ENCODE results near the gene PNPLA6. TPM values are rescaled to one million over a fixed set of nuclear protein-coding genes. Genes with fewer than 3 reads are reported as not detected.

PNPLA6 gene
- total and polyA plus RNA-seq, 9 of the 15 experiments (the other 6 are each of a cell fraction or from before 2014, with no cell fraction given): 0.07 to 30.2 (median 8.3) TPM

GRCh38 chr19:7558667-7559066 lies 23.1 kb downstream of the PNPLA6 start:
- no peak for FAIRE-seq
- intact Hi-C loops (cut with micrococcal nuclease) (no loop called here), in situ Hi-C loops (cut with MboI) (no loop called here)
- BruUV-seq (replicated peaks): no TSS peak
- Histone ChIP-seq H3K9me3 (replicated peaks; ENCODE audit: control insufficient read depth, insufficient read depth, low read depth, low read length) (no peaks in the 10 kb centered on the region), H3K4me3 (no peak overlapping the region), H4K20me1 (replicated peaks; ENCODE audit: control insufficient read depth, insufficient read depth, low read length) (peaks cover 3% of the 10 kb centered on the region), H3K79me2 (ENCODE audit: control insufficient read depth, insufficient read depth, low read length) (no peaks in the 10 kb centered on the region), H3K4me2 (ENCODE audit: insufficient read depth, low read length) (no peak overlapping the region), H3K9ac (ENCODE audit: insufficient read depth in 1 of 2, low read depth in 2 of 2, low read length in 2 of 2) (no peak overlapping the region), H3K27me3 (ENCODE audit: control insufficient read depth in 2 of 2, insufficient read depth in 2 of 2, low read length in 2 of 2) (no peaks in the 10 kb centered on the region; a peak in 1 of 5 replicates), H3K36me3 (ENCODE audit: control insufficient read depth, insufficient read depth, low read length) (peaks cover 13% of the 10 kb centered on the region; the same call in 1 of the 3 replicates), H3K9me1 (ENCODE audit: control insufficient read depth, insufficient read depth, low read length) (no peaks in the 10 kb centered on the region), H3K27ac (ENCODE audit: extremely low read depth, low read depth, low read length) (no peak overlapping the region), H2AFZ (ENCODE audit: low read depth, low read length) (no peak overlapping the region), H3K4me1 (replicated peaks in 1 of 2; ENCODE audit: control insufficient read depth in 2 of 2, insufficient read depth in 2 of 2, low read length in 2 of 2) (peaks cover 0 to 25% of the 10 kb centered on the region in 2 experiments; a peak in 2 of 5 replicates)
- no peak for DNase-seq (ENCODE audit: extremely low read depth in 1 of 4, low spot score in 3 of 4)
- TF ChIP-seq GATA2 (CRISPR knock-in tag; IDR thresholded peaks at IDR 0.05) (no peak), GATAD2A (IDR thresholded peaks at IDR 0.05) (no peak), SMARCE1 (IDR thresholded peaks at IDR 0.05) (no peak), PRDM10 (IDR thresholded peaks at IDR 0.05; ENCODE audit: partially characterized antibody) (no peak), MCM5 (IDR thresholded peaks at IDR 0.05; ENCODE audit: low read depth) (no peak), ZNF134 (CRISPR knock-in tag; conservative IDR thresholded peaks at IDR 0.05) (no peak), SIRT6 (IDR thresholded peaks at IDR 0.05; ENCODE audit: low read depth, low read length) (no peak), ELF2 (CRISPR knock-in tag; IDR thresholded peaks at IDR 0.05) (no peak), SAP30 (IDR thresholded peaks at IDR 0.05; ENCODE audit: borderline replicate concordance, insufficient read depth, low read depth, low read length, poor library complexity, severe bottlenecking) (no peak), CREB3L1 (IDR thresholded peaks at IDR 0.05; ENCODE audit: borderline replicate concordance, low read depth) (no peak), SMARCB1 (IDR thresholded peaks at IDR 0.05; ENCODE audit: insufficient read length, low read depth) (no peak), USF2 (CRISPR knock-in tag; IDR thresholded peaks at IDR 0.05) (no peak), TCF15 (CRISPR knock-in tag; IDR thresholded peaks at IDR 0.05) (no peak), CBX5 (IDR thresholded peaks at IDR 0.05; ENCODE audit: borderline replicate concordance, low read depth) (no peak), ZNF444 (CRISPR knock-in tag; IDR thresholded peaks at IDR 0.05) (no peak), ZKSCAN1 (IDR thresholded peaks at IDR 0.05; ENCODE audit: low read depth, low read length) (no peak), TRIM24 (IDR thresholded peaks at IDR 0.05) (no peak)
- WGBS (ENCODE audit: insufficient coverage, low coverage, missing lambda C conversion rate): 87% methylated on average over 17 of the region's 18 CpGs
- ChIA-PET POLR2A (no interaction called here), CTCF (ENCODE audit: low intra/inter-chr PET ratio) (no interaction called here)
- no peak for ATAC-seq
